Measurements from ENCODE around the gene ALDH4A1.

The ALDH4A1 gene

DNA sequence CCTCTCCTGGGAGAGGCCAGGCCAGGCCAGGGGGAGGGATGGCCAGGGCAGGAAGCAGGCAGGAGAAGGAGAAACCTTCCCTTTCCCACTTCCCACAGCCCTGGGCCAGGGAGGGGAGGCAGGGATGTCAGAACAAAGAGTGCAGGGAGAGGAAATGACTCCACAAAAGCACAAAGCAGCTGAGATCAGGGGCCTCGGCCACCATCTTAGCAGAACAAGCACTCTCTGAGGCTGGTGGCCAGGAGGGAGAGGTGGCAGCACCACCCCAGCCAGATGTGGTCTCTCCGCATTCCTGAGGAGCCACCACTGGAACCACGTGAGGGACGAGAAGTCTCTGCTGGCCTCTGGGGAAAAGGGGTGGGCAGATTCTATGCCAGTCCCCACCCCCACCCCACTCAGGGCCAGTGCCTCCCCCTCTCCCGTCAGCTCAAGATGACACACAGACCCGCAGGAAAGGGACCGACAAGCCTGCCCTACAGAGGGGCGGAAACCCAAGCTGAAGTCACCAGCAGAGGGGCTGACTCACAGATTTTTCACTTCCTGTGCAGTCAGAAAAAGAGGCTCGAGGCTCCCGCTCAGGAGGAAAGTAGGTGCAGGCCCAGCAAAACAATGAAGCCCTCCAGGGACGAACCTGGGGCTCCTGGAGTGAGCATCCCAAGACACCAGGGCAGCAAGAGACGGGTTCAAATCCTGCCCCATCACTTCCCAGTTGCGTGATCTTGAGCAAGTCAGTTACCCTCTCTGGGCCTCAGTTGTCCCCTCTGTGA, 24.1 kb upstream of the ALDH4A1 start:
- H3K27ac ChIP-seq (ENCODE audit: low read length) = peak overlapping the region; percentile 94
- H3K27me3 ChIP-seq (ENCODE audit: insufficient read depth, low read length, poor library complexity) = no peaks in the 10 kb centered on the region
- peaks cover 16% of the 10 kb centered on the region; the same call in 1 of the 2 replicates for H4K20me1 ChIP-seq (ENCODE audit: insufficient read depth, low read length)
- H3K36me3 ChIP-seq (ENCODE audit: insufficient read depth, low read length) = no peaks in the 10 kb centered on the region
- H2AFZ ChIP-seq (ENCODE audit: low read depth, low read length) = peak overlapping the region; percentile 81
- TF ChIP-seq, protein P1, sequence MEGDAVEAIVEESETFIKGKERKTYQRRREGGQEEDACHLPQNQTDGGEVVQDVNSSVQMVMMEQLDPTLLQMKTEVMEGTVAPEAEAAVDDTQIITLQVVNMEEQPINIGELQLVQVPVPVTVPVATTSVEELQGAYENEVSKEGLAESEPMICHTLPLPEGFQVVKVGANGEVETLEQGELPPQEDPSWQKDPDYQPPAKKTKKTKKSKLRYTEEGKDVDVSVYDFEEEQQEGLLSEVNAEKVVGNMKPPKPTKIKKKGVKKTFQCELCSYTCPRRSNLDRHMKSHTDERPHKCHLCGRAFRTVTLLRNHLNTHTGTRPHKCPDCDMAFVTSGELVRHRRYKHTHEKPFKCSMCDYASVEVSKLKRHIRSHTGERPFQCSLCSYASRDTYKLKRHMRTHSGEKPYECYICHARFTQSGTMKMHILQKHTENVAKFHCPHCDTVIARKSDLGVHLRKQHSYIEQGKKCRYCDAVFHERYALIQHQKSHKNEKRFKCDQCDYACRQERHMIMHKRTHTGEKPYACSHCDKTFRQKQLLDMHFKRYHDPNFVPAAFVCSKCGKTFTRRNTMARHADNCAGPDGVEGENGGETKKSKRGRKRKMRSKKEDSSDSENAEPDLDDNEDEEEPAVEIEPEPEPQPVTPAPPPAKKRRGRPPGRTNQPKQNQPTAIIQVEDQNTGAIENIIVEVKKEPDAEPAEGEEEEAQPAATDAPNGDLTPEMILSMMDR (IDR thresholded peaks at IDR 0.05; ENCODE audit: borderline replicate concordance, extremely low read depth, low read length, poor library complexity, severe bottlenecking) = no peak
- no peak for TF ChIP-seq EZH2 (IDR thresholded peaks at IDR 0.05; ENCODE audit: borderline replicate concordance, low read depth, low read length, severe bottlenecking)
- peak overlapping the region; percentile 79 for H3K4me2 ChIP-seq (ENCODE audit: insufficient read depth, low read length)
- peaks cover 34% of the 10 kb centered on the region for H3K4me1 ChIP-seq (ENCODE audit: insufficient read depth, low read length)
- no peaks in the 10 kb centered on the region for H3K9me3 ChIP-seq (ENCODE audit: insufficient read depth, low read length, severe bottlenecking)
- peak; percentile 91 for DNase-seq
- no peaks in the 10 kb centered on the region for H3K79me2 ChIP-seq (ENCODE audit: insufficient read depth, low read length)
- ATAC-seq (ENCODE audit: insufficient read depth, low read depth) = peak; percentile 83
- H3K9ac ChIP-seq (ENCODE audit: low read depth, low read length) = peak overlapping the region; percentile 73
- peak overlapping the region in 1 of 2 experiments; percentile 60; a peak in 2 of 4 replicates for H3K4me3 ChIP-seq (ENCODE audit: low read depth in 1 of 2, low read length in 2 of 2)

DNA sequence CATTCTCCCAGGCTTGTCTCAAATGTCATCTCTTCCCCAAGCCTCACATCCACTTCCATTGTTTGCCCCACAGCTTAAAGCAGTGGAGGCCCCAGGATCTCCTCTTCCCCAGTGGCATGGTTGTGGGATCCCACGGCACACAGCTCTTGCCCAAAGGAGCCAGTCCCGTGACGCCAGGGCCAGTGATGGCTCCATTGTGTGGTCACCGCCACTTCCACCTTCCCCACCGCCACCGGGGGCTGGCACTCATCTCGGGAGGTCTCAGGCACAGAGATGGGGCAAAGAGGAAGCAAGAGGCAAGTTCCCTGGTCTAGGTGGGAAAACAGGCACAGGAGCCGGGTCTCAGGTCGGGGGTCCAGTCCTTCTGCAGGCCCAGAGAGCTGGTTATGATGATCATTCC, 22.9 kb upstream of the ALDH4A1 start:
- peaks cover 34% of the 10 kb centered on the region for H3K4me1 ChIP-seq (ENCODE audit: insufficient read depth, low read length)
- no peaks in the 10 kb centered on the region for H3K9me3 ChIP-seq (ENCODE audit: insufficient read depth, low read length, severe bottlenecking)
- no peak overlapping the region for H3K27ac ChIP-seq (ENCODE audit: low read length)
- H2AFZ ChIP-seq (ENCODE audit: low read depth, low read length) = no peak overlapping the region
- no peaks in the 10 kb centered on the region for H3K27me3 ChIP-seq (ENCODE audit: insufficient read depth, low read length, poor library complexity)
- no peak for DNase-seq
- H3K4me2 ChIP-seq (ENCODE audit: insufficient read depth, low read length) = no peak overlapping the region
- no peaks in the 10 kb centered on the region for H3K36me3 ChIP-seq (ENCODE audit: insufficient read depth, low read length)
- peaks cover 20% of the 10 kb centered on the region; the same call in 1 of the 2 replicates for H4K20me1 ChIP-seq (ENCODE audit: insufficient read depth, low read length)
- TF ChIP-seq, protein P1 (IDR thresholded peaks at IDR 0.05; ENCODE audit: borderline replicate concordance, extremely low read depth, low read length, poor library complexity, severe bottlenecking) = no peak
- TF ChIP-seq EZH2 (IDR thresholded peaks at IDR 0.05; ENCODE audit: borderline replicate concordance, low read depth, low read length, severe bottlenecking) = no peak
- ATAC-seq (ENCODE audit: insufficient read depth, low read depth) = no peak
- no peak overlapping the region for H3K9ac ChIP-seq (ENCODE audit: low read depth, low read length)
- H3K79me2 ChIP-seq (ENCODE audit: insufficient read depth, low read length) = no peaks in the 10 kb centered on the region
- H3K4me3 ChIP-seq (ENCODE audit: low read depth in 1 of 2, low read length in 2 of 2) = no peak overlapping the region

DNA sequence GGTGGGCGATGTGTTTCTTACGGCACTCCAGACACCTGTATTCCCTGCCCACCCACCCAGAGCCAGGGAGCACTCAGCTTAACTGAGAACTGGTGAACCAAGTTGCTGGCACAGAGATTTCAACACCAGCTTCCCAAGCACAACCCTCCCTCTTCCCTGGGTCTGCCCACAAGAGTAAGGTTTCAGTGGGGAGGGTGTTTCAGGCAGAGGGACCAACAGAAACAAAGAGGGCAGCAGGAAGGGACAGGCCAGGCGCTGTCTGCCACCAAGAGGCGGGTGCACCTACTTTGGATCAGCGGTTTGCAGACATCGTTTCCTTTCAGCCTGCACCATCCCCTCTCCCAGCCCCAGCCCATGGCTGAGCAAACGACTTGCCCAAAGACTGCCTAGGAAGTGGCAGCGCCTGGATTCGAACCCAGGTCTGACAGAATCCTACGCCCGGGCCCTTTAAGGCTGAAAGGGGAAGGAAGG, 21.9 kb upstream of the ALDH4A1 start:
- no peaks in the 10 kb centered on the region for H3K9me3 ChIP-seq (ENCODE audit: insufficient read depth, low read length, severe bottlenecking)
- no peak overlapping the region for H3K4me3 ChIP-seq (ENCODE audit: low read depth in 1 of 2, low read length in 2 of 2)
- H3K27ac ChIP-seq (ENCODE audit: low read length) = no peak overlapping the region
- no peaks in the 10 kb centered on the region for H3K27me3 ChIP-seq (ENCODE audit: insufficient read depth, low read length, poor library complexity)
- peaks cover 33% of the 10 kb centered on the region for H3K4me1 ChIP-seq (ENCODE audit: insufficient read depth, low read length)
- H2AFZ ChIP-seq (ENCODE audit: low read depth, low read length) = no peak overlapping the region
- H3K36me3 ChIP-seq (ENCODE audit: insufficient read depth, low read length) = no peaks in the 10 kb centered on the region
- ATAC-seq (ENCODE audit: insufficient read depth, low read depth) (no peak), DNase-seq (no peak)
- no peaks in the 10 kb centered on the region for H3K79me2 ChIP-seq (ENCODE audit: insufficient read depth, low read length)
- peaks cover 16% of the 10 kb centered on the region; the same call in 1 of the 2 replicates for H4K20me1 ChIP-seq (ENCODE audit: insufficient read depth, low read length)
- no peak overlapping the region for H3K9ac ChIP-seq (ENCODE audit: low read depth, low read length)
- no peak overlapping the region for H3K4me2 ChIP-seq (ENCODE audit: insufficient read depth, low read length)
- TF ChIP-seq, protein P1 (IDR thresholded peaks at IDR 0.05; ENCODE audit: borderline replicate concordance, extremely low read depth, low read length, poor library complexity, severe bottlenecking) = no peak
- TF ChIP-seq EZH2 (IDR thresholded peaks at IDR 0.05; ENCODE audit: borderline replicate concordance, low read depth, low read length, severe bottlenecking) = no peak
